ENCODE data around the gene MEGF8. TPM values are rescaled to one million over a fixed set of nuclear protein-coding genes. Genes with fewer than 3 reads are reported as not detected.
A peak's percentile ranks its signal among the peaks of the same experiment; 100 is the strongest.

MEGF8 gene
- total RNA-seq, 2 experiments from 2014 or later: 6.8 to 7.6 TPM

GRCh38 chr19:42407085-42407815 lies 81.8 kb downstream of the MEGF8 start:
- no peak for DNase-seq
- H3K4me1 Mint-ChIP-seq: peaks cover 3% of the 10 kb centered on the region
- peaks cover 12% of the 10 kb centered on the region for H3K36me3 Mint-ChIP-seq
- no peak overlapping the region for H3K27ac Mint-ChIP-seq
- H3K9me3 Mint-ChIP-seq: no peaks in the 10 kb centered on the region
- no peak overlapping the region for H3K4me3 Mint-ChIP-seq
- H3K27me3 Mint-ChIP-seq: no peaks in the 10 kb centered on the region

- peaks cover 12% of the 10 kb centered on the region for H3K36me3 Mint-ChIP-seq
- no peak overlapping the region for H3K4me3 Mint-ChIP-seq
- no peaks in the 10 kb centered on the region for H3K27me3 Mint-ChIP-seq
- no peak for DNase-seq
- no peak overlapping the region for H3K27ac Mint-ChIP-seq
- H3K4me1 Mint-ChIP-seq: no peaks in the 10 kb centered on the region
- no peaks in the 10 kb centered on the region for H3K9me3 Mint-ChIP-seq
These were observed 82.4 kb downstream of the MEGF8 start for GRCh38 chr19:42407816-42408175.

- DNase-seq: no peak
- Mint-ChIP-seq H3K36me3 (peaks cover 10% of the 10 kb centered on the region), H3K27me3 (no peaks in the 10 kb centered on the region), H3K27ac (no peak overlapping the region), H3K4me3 (no peak overlapping the region), H3K4me1 (no peaks in the 10 kb centered on the region), H3K9me3 (no peaks in the 10 kb centered on the region)
These were observed 84.0 kb downstream of the MEGF8 start for GRCh38 chr19:42409477-42409876.

GRCh38 chr19:42410371-42410770 lies 84.9 kb downstream of the MEGF8 start:
- Mint-ChIP-seq H3K27ac (no peak overlapping the region), H3K4me1 (no peaks in the 10 kb centered on the region), H3K27me3 (no peaks in the 10 kb centered on the region), H3K9me3 (no peaks in the 10 kb centered on the region), H3K4me3 (no peak overlapping the region), H3K36me3 (peaks cover 5% of the 10 kb centered on the region)
- DNase-seq: no peak

GRCh38 chr19:42411581-42412178 lies 86.2 kb downstream of the MEGF8 start:
- no peaks in the 10 kb centered on the region for H3K27me3 Mint-ChIP-seq
- DNase-seq: no peak
- peaks cover 2% of the 10 kb centered on the region for H3K36me3 Mint-ChIP-seq
- no peak overlapping the region for H3K27ac Mint-ChIP-seq
- no peak overlapping the region for H3K4me3 Mint-ChIP-seq
- H3K4me1 Mint-ChIP-seq: no peaks in the 10 kb centered on the region
- H3K9me3 Mint-ChIP-seq: no peaks in the 10 kb centered on the region

- no peak for DNase-seq
- Mint-ChIP-seq H3K9me3 (no peaks in the 10 kb centered on the region), H3K36me3 (peaks cover 2% of the 10 kb centered on the region), H3K27me3 (no peaks in the 10 kb centered on the region), H3K27ac (no peak overlapping the region), H3K4me1 (no peaks in the 10 kb centered on the region), H3K4me3 (no peak overlapping the region)
These were observed 86.8 kb downstream of the MEGF8 start for GRCh38 chr19:42412227-42412626.

- H3K4me3 Mint-ChIP-seq: no peak overlapping the region
- H3K36me3 Mint-ChIP-seq: peaks cover 2% of the 10 kb centered on the region
- no peaks in the 10 kb centered on the region for H3K27me3 Mint-ChIP-seq
- DNase-seq: no peak
- H3K9me3 Mint-ChIP-seq: no peaks in the 10 kb centered on the region
- H3K27ac Mint-ChIP-seq: no peak overlapping the region
- no peaks in the 10 kb centered on the region for H3K4me1 Mint-ChIP-seq
These were observed 87.2 kb downstream of the MEGF8 start for GRCh38 chr19:42412661-42413076.

- Mint-ChIP-seq H3K27ac (no peak overlapping the region), H3K36me3 (peaks cover 14% of the 10 kb centered on the region), H3K9me3 (no peaks in the 10 kb centered on the region), H3K27me3 (no peaks in the 10 kb centered on the region), H3K4me3 (no peak overlapping the region), H3K4me1 (peaks cover 37% of the 10 kb centered on the region)
- DNase-seq: no peak
These were observed 93.9 kb downstream of the MEGF8 start for GRCh38 chr19:42419309-42419708.

GRCh38 chr19:42420055-42420544 lies 94.7 kb downstream of the MEGF8 start:
- DNase-seq: peak; percentile 78
- H3K27ac Mint-ChIP-seq: no peak overlapping the region
- H3K36me3 Mint-ChIP-seq: peaks cover 14% of the 10 kb centered on the region
- peaks cover 40% of the 10 kb centered on the region for H3K4me1 Mint-ChIP-seq
- no peaks in the 10 kb centered on the region for H3K27me3 Mint-ChIP-seq
- no peak overlapping the region for H3K4me3 Mint-ChIP-seq
- no peaks in the 10 kb centered on the region for H3K9me3 Mint-ChIP-seq

GRCh38 chr19:42421101-42421500 lies 95.7 kb downstream of the MEGF8 start:
- Mint-ChIP-seq H3K9me3 (no peaks in the 10 kb centered on the region), H3K27ac (no peak overlapping the region), H3K36me3 (peaks cover 14% of the 10 kb centered on the region), H3K27me3 (no peaks in the 10 kb centered on the region), H3K4me1 (peaks cover 40% of the 10 kb centered on the region), H3K4me3 (no peak overlapping the region)
- no peak for DNase-seq

GRCh38 chr19:42421591-42422031 lies 96.2 kb downstream of the MEGF8 start:
- peaks cover 40% of the 10 kb centered on the region for H3K4me1 Mint-ChIP-seq
- no peak overlapping the region for H3K27ac Mint-ChIP-seq
- peaks cover 14% of the 10 kb centered on the region for H3K36me3 Mint-ChIP-seq
- H3K27me3 Mint-ChIP-seq: no peaks in the 10 kb centered on the region
- peak overlapping the region; percentile 89 for H3K4me3 Mint-ChIP-seq
- DNase-seq: no peak
- H3K9me3 Mint-ChIP-seq: no peaks in the 10 kb centered on the region

GRCh38 chr19:42422092-42422900 lies 96.9 kb downstream of the MEGF8 start:
- Mint-ChIP-seq H3K4me1 (peaks cover 40% of the 10 kb centered on the region), H3K27me3 (no peaks in the 10 kb centered on the region), H3K36me3 (peaks cover 14% of the 10 kb centered on the region), H3K27ac (peak overlapping the region; percentile 84), H3K9me3 (no peaks in the 10 kb centered on the region), H3K4me3 (peak overlapping the region; percentile 89)
- DNase-seq: no peak

GRCh38 chr19:42422901-42423461 lies 97.5 kb downstream of the MEGF8 start:
- H3K36me3 Mint-ChIP-seq: peaks cover 14% of the 10 kb centered on the region
- H3K27ac Mint-ChIP-seq: peak overlapping the region; percentile 84
- DNase-seq: peak; percentile 56
- no peaks in the 10 kb centered on the region for H3K27me3 Mint-ChIP-seq
- no peaks in the 10 kb centered on the region for H3K9me3 Mint-ChIP-seq
- peak overlapping the region; percentile 89 for H3K4me3 Mint-ChIP-seq
- peaks cover 40% of the 10 kb centered on the region for H3K4me1 Mint-ChIP-seq

- peaks cover 40% of the 10 kb centered on the region for H3K4me1 Mint-ChIP-seq
- peak overlapping the region; percentile 89 for H3K4me3 Mint-ChIP-seq
- H3K9me3 Mint-ChIP-seq: no peaks in the 10 kb centered on the region
- H3K36me3 Mint-ChIP-seq: peaks cover 14% of the 10 kb centered on the region
- H3K27me3 Mint-ChIP-seq: no peaks in the 10 kb centered on the region
- peak; percentile 92 for DNase-seq
- peak overlapping the region; percentile 84 for H3K27ac Mint-ChIP-seq
These were observed 98.3 kb downstream of the MEGF8 start for GRCh38 chr19:42423462-42424344.

Data from activated naive CD8-positive, alpha-beta T cell treated with anti-CD3 and anti-CD28 coated beads for 36 hours (primary cell).